ENCODE measurements around the gene RAB33B.

RAB33B gene

GRCh38 chr4:139522457-139522856, 68.5 kb downstream of the RAB33B start:
- H3K4me3 ChIP-seq (ENCODE audit: low read depth, low read length), result no peak overlapping the region
- TF ChIP-seq CTCF (IDR thresholded peaks at IDR 0.05; ENCODE audit: borderline replicate concordance, insufficient read depth, low read depth, low read length), result peak; percentile 28; the same call in 1 of the 2 replicates

GRCh38 chr4:139523076-139523475, 69.2 kb downstream of the RAB33B start:
- H3K4me3 ChIP-seq (ENCODE audit: low read depth, low read length), result no peak overlapping the region

GRCh38 chr4:139524062-139524631, 70.2 kb downstream of the RAB33B start:
- H3K4me3 ChIP-seq (ENCODE audit: low read depth, low read length), result no peak overlapping the region
- TF ChIP-seq CTCF (IDR thresholded peaks at IDR 0.05; ENCODE audit: borderline replicate concordance, insufficient read depth, low read depth, low read length), result no peak

More at GRCh38 chr4:139523076-139523475, 69.2 kb downstream of the RAB33B start:
- TF ChIP-seq CTCF (IDR thresholded peaks at IDR 0.05; ENCODE audit: borderline replicate concordance, insufficient read depth, low read depth, low read length), result no peak

GRCh38 chr4:139525414-139525813, 71.5 kb downstream of the RAB33B start:
- no peak for TF ChIP-seq CTCF (IDR thresholded peaks at IDR 0.05; ENCODE audit: borderline replicate concordance, insufficient read depth, low read depth, low read length)

More at GRCh38 chr4:139525414-139525813, 71.5 kb downstream of the RAB33B start:
- H3K4me3 ChIP-seq (ENCODE audit: low read depth, low read length), result no peak overlapping the region

Measured in GM12875 (cell line).